Neutrophil (primary cell): Measurements from ENCODE around the gene MAZ.
A peak's percentile ranks its signal among the peaks of the same experiment; 100 is the strongest.
"Not testable (repeated sequence)": the region's sequence is repeated elsewhere in the genome, so short reads cannot be mapped to it uniquely, and the experiment has no call there.

Source experiments
- H3K27ac ChIP-seq: fragments of 200-600 bp; sonication (generic); 2 replicates; pipeline ENCODE4 v1.5.1; 2016; ENCODE audit warnings: mild to moderate bottlenecking, moderate library complexity
- H3K27me3 ChIP-seq: fragments of 200-600 bp; sonication (generic); 2 replicates; pipeline ENCODE4 v1.6.0; 2016; ENCODE audit warnings: mild to moderate bottlenecking
- H3K36me3 ChIP-seq: fragments of 200-600 bp; sonication (generic); 2 replicates; pipeline ENCODE4 v1.5.1; 2017
- H3K4me1 ChIP-seq, 2 experiments: fragments of 200-600 bp in 1 of 2; sonication (generic) in 1 of 2; 1 replicate in 1 of 2; 2 replicates in 1 of 2; pipeline versions ENCODE4 v1.5.1 to v1.6.1; 2013 to 2016; ENCODE audit warnings: low read depth in 1 of 2, low read length in 1 of 2, mild to moderate bottlenecking in 1 of 2, moderate library complexity in 1 of 2; ENCODE audit not compliant: control insufficient read depth in 1 of 2, insufficient read depth in 1 of 2
- H3K4me3 ChIP-seq, 2 experiments: fragments of 200-600 bp in 1 of 2; sonication (generic) in 1 of 2; 1 replicate in 1 of 2; 2 replicates in 1 of 2; pipeline ENCODE4 v1.5.1; 2013 to 2016; ENCODE audit warnings: low read depth in 1 of 2, low read length in 1 of 2, mild to moderate bottlenecking in 1 of 2, moderate library complexity in 1 of 2
- H3K9me3 ChIP-seq: fragments of 200-600 bp; sonication (generic); 2 replicates; pipeline ENCODE4 v1.5.1; 2016
- CTCF ChIP-seq: fragments of 200-600 bp; sonication (generic); IDR thresholded peaks from 2 replicates; pipeline ENCODE4 v1.5.1; 2016; ENCODE audit warnings: antibody characterized with exemption

Gene MAZ

DNA sequence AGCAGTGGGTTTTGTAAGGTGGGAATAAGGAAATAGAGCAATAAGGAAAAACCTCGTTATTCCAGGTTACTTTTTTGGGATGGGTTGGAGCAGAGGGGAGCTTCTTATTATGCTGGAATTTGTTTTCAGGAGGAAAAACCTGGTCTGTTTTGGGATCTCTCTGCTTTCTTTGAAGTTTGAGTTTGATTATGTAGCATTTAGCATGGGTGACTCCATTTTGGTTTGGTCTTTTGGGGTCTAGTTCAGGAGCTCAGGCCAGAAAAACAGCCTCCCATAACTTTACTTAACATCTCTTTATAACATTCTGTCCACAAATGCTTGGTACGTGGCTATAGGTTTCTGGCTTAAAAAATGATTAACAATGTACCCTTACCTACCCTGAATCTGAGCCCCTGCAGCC, 36.8 kb upstream of the MAZ start:
- TF ChIP-seq CTCF: no peak

DNA sequence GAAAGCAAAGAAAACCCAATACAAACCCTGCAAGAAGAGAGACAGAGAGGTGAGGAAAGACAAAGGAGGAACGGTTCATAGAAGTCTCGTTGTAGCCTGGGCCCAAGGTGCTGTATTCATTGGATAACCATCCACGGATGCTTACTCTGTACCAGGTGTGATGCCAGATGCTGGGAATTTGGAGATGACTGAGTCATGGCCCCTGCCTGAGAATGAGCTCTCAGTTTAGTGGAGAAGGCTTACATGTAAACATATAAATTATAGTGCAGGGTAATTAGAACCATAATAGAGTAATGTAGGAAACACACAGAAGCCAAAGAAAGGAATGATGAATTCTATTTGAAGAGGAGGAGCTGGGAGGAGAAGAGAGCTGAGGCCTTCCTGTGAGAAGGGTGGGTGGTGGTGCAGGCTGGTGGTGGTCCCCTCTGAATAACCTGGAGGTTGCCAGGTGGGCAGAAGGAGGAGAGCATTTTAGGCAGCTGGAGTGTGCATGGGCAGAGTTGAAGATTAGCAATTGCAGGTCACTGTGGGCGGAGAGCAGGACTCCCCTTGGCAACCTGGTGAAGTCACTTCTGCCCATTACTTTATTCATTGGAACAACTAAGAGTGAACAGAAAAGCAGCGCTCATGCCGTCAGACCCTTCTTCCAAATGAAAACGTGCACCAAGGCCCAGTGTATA, 35.9 kb upstream of the MAZ start:
- H3K36me3 ChIP-seq: no peaks in the 10 kb centered on the region
- peak overlapping the region; percentile 69 for H3K27ac ChIP-seq
- H3K27me3 ChIP-seq: no peaks in the 10 kb centered on the region
- peak overlapping the region in 1 of 2 experiments; percentile 40 for H3K4me3 ChIP-seq
- H3K4me1 ChIP-seq: peaks cover 36 to 39% of the 10 kb centered on the region in 2 experiments
- no peak for TF ChIP-seq CTCF
- no peaks in the 10 kb centered on the region for H3K9me3 ChIP-seq

More for the DNA sequence above, 36.8 kb upstream of the MAZ start:
- H3K27ac ChIP-seq: peak overlapping the region; percentile 26
- H3K27me3 ChIP-seq: no peaks in the 10 kb centered on the region
- H3K36me3 ChIP-seq: no peaks in the 10 kb centered on the region
- no peaks in the 10 kb centered on the region for H3K9me3 ChIP-seq
- H3K4me1 ChIP-seq: peaks cover 36 to 39% of the 10 kb centered on the region in 2 experiments
- H3K4me3 ChIP-seq: no peak overlapping the region

- not testable (repeated sequence) for H3K4me3 ChIP-seq, H3K9me3 ChIP-seq, H3K36me3 ChIP-seq, H3K27me3 ChIP-seq
- Histone ChIP-seq H3K4me1 (peaks cover 36 to 39% of the 10 kb centered on the region in 2 experiments), H3K27ac (peak overlapping the region; percentile 69)
Measured at GRCh38 chr16:29772330-29772729, 34.0 kb upstream of the MAZ start.

GRCh38 chr16:29774730-29775129, 31.6 kb upstream of the MAZ start:
- H3K9me3 ChIP-seq: no peaks in the 10 kb centered on the region
- peaks cover 36 to 39% of the 10 kb centered on the region in 2 experiments for H3K4me1 ChIP-seq
- no peak overlapping the region for H3K27ac ChIP-seq
- no peak overlapping the region for H3K4me3 ChIP-seq
- no peak for TF ChIP-seq CTCF
- no peaks in the 10 kb centered on the region for H3K27me3 ChIP-seq
- H3K36me3 ChIP-seq: no peaks in the 10 kb centered on the region

- Histone ChIP-seq H3K27ac (no peak overlapping the region), H3K27me3 (no peaks in the 10 kb centered on the region), H3K9me3 (no peaks in the 10 kb centered on the region), H3K4me3 (no peak overlapping the region), H3K4me1 (peaks cover 26 to 32% of the 10 kb centered on the region in 2 experiments), H3K36me3 (no peaks in the 10 kb centered on the region)
- no peak for TF ChIP-seq CTCF
Measured at GRCh38 chr16:29775742-29776408, 30.5 kb upstream of the MAZ start.
